Astrocyte of the hippocampus (primary cell): ENCODE results near the gene CLCF1.

Experiments used
- DNase-seq: peaks from one replicate; pipeline ENCODE4 v3.0.0; 2011; ENCODE audit warnings: low read depth, low spot score

The CLCF1 gene

GRCh38 chr11:67374571-67375281 is 1.3 kb upstream of the CLCF1 start:
- DNase-seq, result peak; percentile 80

GRCh38 chr11:67373648-67374570 is 511 bp upstream of the CLCF1 start:
- DNase-seq, result peak; percentile 98

- DNase-seq, result no peak
Measured at GRCh38 chr11:67372321-67372992, 941 bp downstream of the CLCF1 start.

GRCh38 chr11:67371911-67372320 is 1.5 kb downstream of the CLCF1 start:
- DNase-seq, result no peak

- peak; percentile 73 for DNase-seq
Measured at GRCh38 chr11:67371189-67371910, 2.0 kb downstream of the CLCF1 start.

- no peak for DNase-seq
Measured at GRCh38 chr11:67370351-67371076, 2.9 kb downstream of the CLCF1 start.

- peak; percentile 63 for DNase-seq
Measured at GRCh38 chr11:67369801-67370284, 3.6 kb downstream of the CLCF1 start.

- no peak for DNase-seq
Measured at GRCh38 chr11:67369275-67369674, 4.1 kb downstream of the CLCF1 start.

GRCh38 chr11:67368621-67369020 is 4.8 kb downstream of the CLCF1 start:
- DNase-seq, result no peak

GRCh38 chr11:67367761-67368227 is 5.6 kb downstream of the CLCF1 start:
- no peak for DNase-seq

GRCh38 chr11:67366961-67367760 is 6.2 kb downstream of the CLCF1 start:
- no peak for DNase-seq

- DNase-seq, result no peak
Measured at GRCh38 chr11:67366546-67366945, 6.9 kb downstream of the CLCF1 start.

GRCh38 chr11:67365736-67366444 is 7.5 kb downstream of the CLCF1 start:
- no peak for DNase-seq

GRCh38 chr11:67364783-67365722 is 8.3 kb downstream of the CLCF1 start:
- DNase-seq, result no peak

GRCh38 chr11:67364169-67364568 is 9.2 kb downstream of the CLCF1 start:
- no peak for DNase-seq

- peak; percentile 87 for DNase-seq
Measured at GRCh38 chr11:67357831-67358670, 15.3 kb downstream of the CLCF1 start.
